ENCODE results near the gene LAMC1. TPM values are rescaled to one million over a fixed set of nuclear protein-coding genes. Genes with fewer than 3 reads are reported as not detected.

The LAMC1 gene
- total RNA-seq, 4 donors from 2014 or later, result 130 to 315 (median 214) TPM

DNA sequence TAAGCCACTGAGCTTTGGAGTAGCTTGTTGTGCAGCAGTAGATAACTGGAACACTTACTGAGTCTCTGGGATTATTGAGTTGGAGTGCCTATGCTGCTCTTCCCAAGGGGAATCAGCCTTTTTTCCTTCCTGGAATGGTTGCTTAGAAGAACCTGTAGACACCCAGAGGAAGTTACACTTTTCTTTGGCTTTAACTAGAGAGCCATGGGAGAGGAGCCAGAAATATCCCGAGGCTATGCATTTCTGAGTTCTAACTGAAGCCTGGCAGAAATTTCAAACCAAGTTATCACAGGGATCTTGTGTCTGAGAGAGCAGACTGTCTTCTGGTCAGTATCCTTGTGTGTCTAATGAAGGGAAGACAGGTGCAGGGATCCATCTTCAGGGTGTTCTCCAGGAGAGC, 28.3 kb downstream of the LAMC1 start:
- no peaks in the 10 kb centered on the region for H3K4me1 ChIP-seq
- H3K27ac ChIP-seq, result no peak overlapping the region
- no peak for TF ChIP-seq POLR2A (IDR thresholded peaks at IDR 0.05)
- TF ChIP-seq, protein P1, sequence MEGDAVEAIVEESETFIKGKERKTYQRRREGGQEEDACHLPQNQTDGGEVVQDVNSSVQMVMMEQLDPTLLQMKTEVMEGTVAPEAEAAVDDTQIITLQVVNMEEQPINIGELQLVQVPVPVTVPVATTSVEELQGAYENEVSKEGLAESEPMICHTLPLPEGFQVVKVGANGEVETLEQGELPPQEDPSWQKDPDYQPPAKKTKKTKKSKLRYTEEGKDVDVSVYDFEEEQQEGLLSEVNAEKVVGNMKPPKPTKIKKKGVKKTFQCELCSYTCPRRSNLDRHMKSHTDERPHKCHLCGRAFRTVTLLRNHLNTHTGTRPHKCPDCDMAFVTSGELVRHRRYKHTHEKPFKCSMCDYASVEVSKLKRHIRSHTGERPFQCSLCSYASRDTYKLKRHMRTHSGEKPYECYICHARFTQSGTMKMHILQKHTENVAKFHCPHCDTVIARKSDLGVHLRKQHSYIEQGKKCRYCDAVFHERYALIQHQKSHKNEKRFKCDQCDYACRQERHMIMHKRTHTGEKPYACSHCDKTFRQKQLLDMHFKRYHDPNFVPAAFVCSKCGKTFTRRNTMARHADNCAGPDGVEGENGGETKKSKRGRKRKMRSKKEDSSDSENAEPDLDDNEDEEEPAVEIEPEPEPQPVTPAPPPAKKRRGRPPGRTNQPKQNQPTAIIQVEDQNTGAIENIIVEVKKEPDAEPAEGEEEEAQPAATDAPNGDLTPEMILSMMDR (IDR thresholded peaks at IDR 0.05), result no peak
- H3K4me3 ChIP-seq, result no peak overlapping the region
- H3K9me3 ChIP-seq, result no peaks in the 10 kb centered on the region
- no peak for DNase-seq
- H3K36me3 ChIP-seq, result no peaks in the 10 kb centered on the region
- intact Hi-C loops (cut with DNase I; ENCODE audit: low total_unique reads), result no loop called here
- no peaks in the 10 kb centered on the region for H3K27me3 ChIP-seq

DNA sequence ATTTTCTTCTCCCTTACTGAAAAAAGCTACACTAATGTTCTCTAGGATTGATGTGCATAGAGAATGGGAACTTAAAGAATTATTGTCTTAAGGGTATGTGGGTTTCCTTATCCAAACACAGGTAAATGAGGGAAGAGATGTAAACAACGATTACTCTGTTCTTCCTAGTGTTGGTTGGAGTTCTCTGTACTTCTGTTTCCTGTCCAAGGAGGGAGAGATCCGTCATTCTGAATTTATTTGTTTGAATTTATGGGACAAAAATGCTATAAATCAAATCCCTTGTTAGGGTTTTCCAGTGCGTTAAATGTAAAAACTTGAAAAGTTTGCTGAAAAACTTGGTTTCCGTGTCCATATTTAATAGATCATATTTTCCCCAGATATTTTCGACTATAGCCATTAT, 29.6 kb downstream of the LAMC1 start:
- intact Hi-C loops (cut with DNase I; ENCODE audit: low total_unique reads), result no loop called here
- Histone ChIP-seq H3K27ac (no peak overlapping the region), H3K4me3 (no peak overlapping the region), H3K9me3 (no peaks in the 10 kb centered on the region), H3K27me3 (no peaks in the 10 kb centered on the region), H3K36me3 (no peaks in the 10 kb centered on the region), H3K4me1 (no peaks in the 10 kb centered on the region)
- DNase-seq, result no peak
- TF ChIP-seq, protein P1 (IDR thresholded peaks at IDR 0.05), result no peak

DNA sequence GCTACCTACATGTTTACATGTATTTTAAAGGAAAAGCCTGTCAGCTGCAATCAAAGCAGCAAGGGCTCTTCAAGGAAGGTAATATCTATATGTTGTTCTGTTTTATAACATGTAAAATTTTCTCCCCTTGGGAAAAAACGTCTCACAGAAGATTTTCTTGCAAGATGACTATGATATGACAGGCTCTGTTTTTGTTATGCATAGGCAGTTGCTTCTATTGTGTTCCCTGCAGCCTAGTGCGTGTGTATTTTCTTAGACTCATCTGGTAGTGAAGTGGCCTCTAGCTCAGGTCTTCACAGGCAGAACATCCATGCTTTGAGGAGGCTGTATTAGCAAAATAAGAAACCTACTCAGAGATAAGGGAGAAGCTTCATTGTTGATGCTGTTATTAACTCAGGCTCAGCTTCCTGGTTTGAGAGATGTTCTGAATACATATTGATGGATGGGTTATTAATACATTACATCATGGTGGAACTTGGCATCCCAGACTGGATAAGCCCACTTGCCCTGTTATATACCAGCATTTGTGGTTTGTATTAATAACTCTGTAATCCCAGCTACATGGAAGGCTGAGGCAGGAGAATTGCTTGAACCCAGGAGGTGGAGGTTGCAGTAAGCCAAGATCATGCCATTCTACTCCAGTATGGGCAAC, 35.8 kb downstream of the LAMC1 start:
- peaks cover 0 to 4% of the 10 kb centered on the region in 2 donors for H3K4me1 ChIP-seq
- intact Hi-C loops (cut with DNase I; ENCODE audit: low total_unique reads), result no loop called here
- no peak for TF ChIP-seq POLR2A (IDR thresholded peaks at IDR 0.05)
- TF ChIP-seq, protein P1 (IDR thresholded peaks at IDR 0.05), result no peak
- DNase-seq, result no peak
- H3K27ac ChIP-seq, result peak overlapping the region in 1 of 2 donors; percentile 10
- no peaks in the 10 kb centered on the region for H3K36me3 ChIP-seq
- H3K9me3 ChIP-seq, result no peaks in the 10 kb centered on the region
- H3K27me3 ChIP-seq, result no peaks in the 10 kb centered on the region
- H3K4me3 ChIP-seq, result no peak overlapping the region

DNA sequence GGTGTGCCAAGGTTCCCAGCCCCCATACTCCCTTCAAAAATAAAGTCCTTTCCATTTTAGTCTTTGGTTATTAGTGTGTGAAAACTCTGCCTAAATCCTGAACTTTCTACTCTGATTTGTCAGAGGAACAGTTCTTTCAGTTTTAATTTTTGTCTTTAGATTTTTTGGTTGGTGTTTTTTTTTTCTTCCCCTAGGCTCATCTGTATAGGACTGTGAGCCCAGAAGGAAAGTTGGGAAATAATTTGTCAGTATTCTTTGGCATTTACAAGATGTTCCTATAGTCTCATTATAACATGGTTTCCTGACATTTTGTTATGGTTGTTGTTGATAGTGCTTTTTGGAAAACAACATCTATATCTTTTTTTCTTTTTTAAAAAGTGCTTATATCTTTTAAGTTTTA, 38.0 kb downstream of the LAMC1 start:
- Histone ChIP-seq H3K4me1 (peaks cover 0 to 4% of the 10 kb centered on the region in 2 donors), H3K9me3 (no peaks in the 10 kb centered on the region), H3K36me3 (no peaks in the 10 kb centered on the region), H3K27ac (peak overlapping the region in 1 of 2 donors; percentile 14), H3K4me3 (no peak overlapping the region), H3K27me3 (no peaks in the 10 kb centered on the region)
- intact Hi-C loops (cut with DNase I; ENCODE audit: low total_unique reads), result no loop called here
- no peak for TF ChIP-seq POLR2A (IDR thresholded peaks at IDR 0.05)
- TF ChIP-seq, protein P1 (IDR thresholded peaks at IDR 0.05), result no peak
- no peak for DNase-seq

DNA sequence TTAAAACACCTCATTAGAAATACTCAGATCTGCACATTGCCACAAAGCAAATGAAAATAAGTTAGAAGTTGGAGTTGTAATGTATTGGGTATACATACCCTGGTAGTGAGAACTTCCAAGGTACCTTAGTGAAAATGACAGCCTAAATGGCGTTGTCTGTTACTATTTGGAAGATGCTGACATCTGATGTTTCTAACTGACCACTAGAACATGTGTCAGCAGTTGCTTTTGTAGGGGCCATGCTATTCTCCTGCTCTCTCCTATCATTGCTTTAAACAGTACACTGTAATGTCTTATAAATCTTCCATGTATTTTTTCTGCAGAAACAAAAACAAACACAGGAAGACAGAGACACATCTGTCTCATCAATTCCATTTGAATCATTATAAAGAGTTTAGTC, 40.1 kb downstream of the LAMC1 start:
- H3K4me1 ChIP-seq, result peaks cover 0 to 4% of the 10 kb centered on the region in 2 donors

More for the DNA sequence above, 40.1 kb downstream of the LAMC1 start:
- Histone ChIP-seq H3K27ac (no peak overlapping the region), H3K9me3 (no peaks in the 10 kb centered on the region), H3K36me3 (no peaks in the 10 kb centered on the region), H3K4me3 (no peak overlapping the region), H3K27me3 (no peaks in the 10 kb centered on the region)
- intact Hi-C loops (cut with DNase I; ENCODE audit: low total_unique reads), result no loop called here
- TF ChIP-seq POLR2A (IDR thresholded peaks at IDR 0.05), result no peak
- TF ChIP-seq, protein P1 (IDR thresholded peaks at IDR 0.05), result no peak
- DNase-seq, result no peak

Measured in uterus (tissue), 4 donors.